Mucosa of rectum (tissue), 2 donors: ENCODE data around the gene UBE2L3.
"Not testable (repeated sequence)": the region's sequence is repeated elsewhere in the genome, so short reads cannot be mapped to it uniquely, and the experiment has no call there.

Source experiments
- H3K27ac ChIP-seq, 2 donors: one replicate each; pipeline ENCODE4 v1.7.0; 2013; ENCODE audit warnings: inconsistent platforms in 2 of 2, low read depth in 2 of 2, low read length in 2 of 2
- H3K27me3 ChIP-seq, 2 donors: one replicate each; pipeline ENCODE4 v1.7.0; 2013; ENCODE audit warnings: low read length in 2 of 2; ENCODE audit not compliant: control insufficient read depth in 2 of 2, insufficient read depth in 2 of 2
- H3K36me3 ChIP-seq, 2 donors: one replicate each; pipeline ENCODE4 v1.7.0; 2013; ENCODE audit warnings: low read length in 2 of 2; ENCODE audit not compliant: control insufficient read depth in 2 of 2, insufficient read depth in 2 of 2
- H3K4me1 ChIP-seq, 2 donors: one replicate each; pipeline ENCODE4 v1.7.0; 2013; ENCODE audit warnings: low read length in 2 of 2, mild to moderate bottlenecking in 1 of 2; ENCODE audit not compliant: control insufficient read depth in 2 of 2, insufficient read depth in 2 of 2
- H3K4me3 ChIP-seq, 2 donors: one replicate each; pipeline ENCODE4 v1.7.0; 2013; ENCODE audit warnings: low read length in 2 of 2
- H3K9ac ChIP-seq, 2 donors: one replicate each; pipeline ENCODE4 v1.7.0; 2013; ENCODE audit warnings: low read length in 2 of 2, low read depth in 1 of 2, mild to moderate bottlenecking in 1 of 2
- H3K9me3 ChIP-seq, 2 donors: one replicate each; pipeline ENCODE4 v1.7.0; 2013; ENCODE audit warnings: low read length in 2 of 2; ENCODE audit not compliant: control insufficient read depth in 2 of 2
- donor health status: healthy.
- donor health status: Normal muscosa, but diverticular disease.

UBE2L3 gene

DNA sequence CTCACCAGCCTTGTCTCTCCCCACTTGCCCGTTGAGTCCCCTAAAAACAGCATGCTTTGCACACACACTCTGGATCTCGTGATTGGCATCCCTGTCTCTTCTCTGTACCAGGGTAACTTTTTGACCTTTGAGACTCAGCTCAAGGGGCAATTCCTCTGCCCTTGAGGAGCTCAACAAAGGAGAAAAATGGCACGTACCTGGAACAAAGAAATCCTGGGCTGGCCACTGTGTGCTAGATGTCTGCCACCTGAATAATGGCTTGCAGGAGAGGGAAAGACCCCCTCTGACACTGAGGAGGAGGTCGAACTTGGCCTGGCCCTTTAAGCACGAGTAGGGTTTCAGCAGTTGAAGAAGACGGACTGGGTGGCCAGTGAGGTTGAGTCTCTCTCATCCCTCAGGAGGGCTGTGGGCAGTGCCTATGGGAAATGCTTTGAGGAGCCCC is 5.8 kb downstream of the UBE2L3 start:
- Histone ChIP-seq H3K4me3 (no peak overlapping the region), H3K9ac (no peak overlapping the region), H3K4me1 (peaks cover 33 to 42% of the 10 kb centered on the region in 2 donors), H3K36me3 (no peaks in the 10 kb centered on the region), H3K9me3 (no peaks in the 10 kb centered on the region), H3K27ac (no peak overlapping the region), H3K27me3 (no peaks in the 10 kb centered on the region)

DNA sequence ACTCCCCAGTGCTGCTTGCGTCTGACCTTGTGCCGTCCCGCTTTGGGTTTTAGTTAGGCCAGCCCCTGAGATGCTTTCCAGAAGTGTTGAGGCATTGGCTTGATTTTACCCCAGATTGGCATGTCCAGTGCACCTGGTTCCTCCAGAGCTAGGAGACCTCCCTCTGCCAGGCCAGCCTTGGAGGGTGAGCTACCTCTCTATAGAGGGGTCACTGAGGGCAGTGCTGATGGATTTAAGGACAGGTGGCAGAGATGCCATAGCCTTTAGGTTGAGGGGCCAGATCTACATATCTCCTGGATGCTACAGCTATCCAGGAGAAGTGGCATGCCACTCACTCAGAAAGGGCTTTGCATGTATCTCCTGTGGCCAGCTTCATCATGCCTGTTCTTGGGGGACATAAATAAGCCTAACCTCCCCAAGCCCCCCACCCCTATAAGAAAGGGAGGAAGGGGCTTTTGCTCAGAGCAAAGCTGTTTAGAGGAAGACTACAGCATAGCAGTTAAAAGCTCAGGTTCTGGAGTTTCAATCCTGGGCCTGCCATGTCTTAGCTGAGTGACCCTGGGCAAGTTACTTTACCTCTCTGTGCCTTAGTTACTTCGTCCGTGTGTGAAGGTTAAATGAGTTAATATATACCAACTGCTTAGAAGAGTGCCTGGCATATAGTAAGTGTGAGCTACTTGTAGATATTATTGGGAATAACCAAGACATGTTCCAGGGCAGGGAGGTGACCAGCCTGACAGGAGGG is 6.4 kb downstream of the UBE2L3 start:
- peaks cover 31 to 43% of the 10 kb centered on the region in 2 donors for H3K4me1 ChIP-seq
- H3K9ac ChIP-seq, result no peak overlapping the region
- H3K36me3 ChIP-seq, result no peaks in the 10 kb centered on the region
- no peak overlapping the region for H3K27ac ChIP-seq
- H3K4me3 ChIP-seq, result no peak overlapping the region
- H3K27me3 ChIP-seq, result no peaks in the 10 kb centered on the region
- no peaks in the 10 kb centered on the region for H3K9me3 ChIP-seq

DNA sequence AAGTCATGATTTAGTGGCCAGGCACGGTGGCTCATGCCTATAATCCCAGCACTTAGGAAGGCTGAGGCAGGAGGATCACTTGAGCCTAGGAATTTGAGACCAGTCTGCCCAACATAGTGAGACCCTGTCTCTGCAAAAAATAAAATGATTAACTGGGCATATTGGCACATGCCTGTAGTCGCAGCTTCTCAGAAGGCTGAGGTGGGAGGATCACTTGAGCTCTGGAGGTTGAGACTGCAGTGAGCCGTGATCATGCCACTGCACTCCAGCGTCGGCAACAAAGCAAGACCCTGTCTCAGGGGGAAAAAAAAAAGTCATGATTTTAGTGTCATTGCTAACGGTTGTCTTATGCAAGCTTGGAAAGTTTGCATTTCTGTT is 11.9 kb downstream of the UBE2L3 start:
- Histone ChIP-seq H3K36me3 (peaks cover 0 to 3% of the 10 kb centered on the region in 2 donors), H3K27me3 (no peaks in the 10 kb centered on the region)

DNA sequence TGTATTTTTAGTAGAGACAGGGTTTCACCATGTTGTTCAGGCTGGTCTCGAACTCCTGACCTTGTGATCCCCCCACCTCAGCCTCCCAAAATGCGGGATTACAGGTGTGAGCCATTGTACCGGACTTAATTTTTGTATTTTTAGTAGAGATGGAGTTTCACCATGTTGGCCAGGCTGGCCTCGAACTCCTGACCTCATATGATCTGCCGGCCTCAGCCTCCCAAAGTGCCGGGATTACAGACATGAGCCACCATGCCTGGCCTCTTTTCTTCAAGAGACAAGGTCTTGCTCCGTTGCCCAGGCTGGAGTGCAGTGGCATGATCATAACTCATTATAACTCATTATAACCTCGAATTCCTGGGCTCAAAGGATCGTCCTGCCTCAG is 13.1 kb downstream of the UBE2L3 start:
- not testable (repeated sequence) for H3K36me3 ChIP-seq, H3K27me3 ChIP-seq, H3K27ac ChIP-seq, H3K9me3 ChIP-seq, H3K9ac ChIP-seq, H3K4me3 ChIP-seq
- peaks cover 8 to 10% of the 10 kb centered on the region in 2 donors for H3K4me1 ChIP-seq

More for the DNA sequence above, 11.9 kb downstream of the UBE2L3 start:
- no peak overlapping the region for H3K4me3 ChIP-seq
- H3K9ac ChIP-seq, result no peak overlapping the region
- no peaks in the 10 kb centered on the region for H3K9me3 ChIP-seq
- no peak overlapping the region for H3K27ac ChIP-seq
- peaks cover 8 to 11% of the 10 kb centered on the region in 2 donors for H3K4me1 ChIP-seq

DNA sequence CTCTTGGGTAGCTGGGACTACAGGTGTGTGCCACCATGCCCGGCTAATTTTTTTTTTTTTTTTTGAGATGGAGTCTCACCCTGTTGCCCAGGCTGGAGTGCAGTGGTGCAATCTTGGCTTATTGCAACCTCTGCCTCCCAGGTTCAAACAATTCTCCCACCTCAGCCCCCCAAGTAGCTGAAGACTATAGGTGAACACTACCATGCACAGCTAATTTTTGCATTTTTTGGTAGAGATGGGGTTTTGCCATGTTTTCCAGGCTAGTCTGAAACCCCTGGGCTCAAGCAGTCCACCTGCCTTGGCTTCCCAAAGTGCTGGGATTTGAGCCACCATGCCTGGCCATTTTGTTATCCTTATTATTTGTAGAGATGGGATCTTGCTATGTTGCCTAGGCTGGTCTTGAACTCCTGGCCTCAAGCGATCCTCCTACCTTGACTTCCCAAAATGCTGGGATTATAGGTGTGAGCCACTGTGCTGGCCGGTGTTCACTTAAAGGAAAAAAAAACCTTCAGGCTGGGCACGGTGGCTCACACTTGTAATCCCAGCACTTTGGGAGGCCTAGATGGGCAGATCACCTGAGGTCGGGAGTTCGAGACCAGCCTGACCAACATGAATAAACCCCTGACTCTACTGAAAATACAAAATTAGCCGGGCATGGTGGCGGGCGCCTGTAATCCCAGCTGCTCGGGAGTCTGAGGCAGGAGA is 13.6 kb downstream of the UBE2L3 start:
- peaks cover 8 to 10% of the 10 kb centered on the region in 2 donors for H3K4me1 ChIP-seq
- H3K27me3 ChIP-seq, H3K4me3 ChIP-seq, H3K27ac ChIP-seq, H3K9me3 ChIP-seq, H3K36me3 ChIP-seq, H3K9ac ChIP-seq: not testable (repeated sequence)

DNA sequence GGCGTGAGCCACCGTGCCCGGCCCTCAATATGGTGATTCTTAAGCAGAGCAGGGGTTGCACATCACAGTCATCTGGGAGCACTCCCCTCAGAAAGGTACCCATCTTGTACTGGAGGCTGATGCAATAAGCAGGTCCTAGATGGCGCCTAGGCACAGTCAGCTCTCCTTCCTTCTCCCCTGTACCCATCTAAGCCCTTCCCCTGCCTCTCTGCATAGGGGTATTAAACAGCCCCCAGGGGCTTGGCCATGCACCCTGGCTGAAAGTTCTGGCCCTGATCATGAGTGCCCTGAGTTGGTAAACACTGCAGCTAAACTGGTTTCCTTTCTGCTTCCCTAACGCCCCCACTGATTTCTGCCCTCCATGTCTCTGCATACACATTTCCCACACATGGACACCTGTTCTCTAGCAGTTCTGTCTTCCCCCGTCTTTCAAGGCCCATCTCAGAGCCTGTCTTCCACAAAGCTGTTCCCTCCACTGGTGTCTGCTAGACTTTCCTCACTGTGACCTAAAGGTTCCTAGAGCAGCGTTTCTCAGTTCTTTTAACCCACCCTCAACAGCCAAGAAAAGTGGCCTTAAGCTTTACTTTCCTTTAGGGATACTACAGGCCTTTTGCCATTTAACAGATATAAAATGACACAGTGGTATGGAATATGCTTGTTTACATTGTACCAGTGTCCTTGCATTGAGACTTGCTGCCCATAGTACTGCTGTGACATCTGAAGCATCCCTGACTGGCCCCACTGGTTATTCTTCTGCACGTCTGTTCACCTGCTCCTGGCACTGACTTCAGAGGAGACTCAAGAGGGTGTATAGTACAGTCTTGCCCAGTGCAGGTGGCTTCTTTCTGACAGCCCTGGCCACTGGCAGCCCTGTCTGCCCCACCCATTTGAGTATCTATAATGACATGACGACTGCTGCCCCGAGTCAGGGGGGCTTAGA is 15.6 kb downstream of the UBE2L3 start:
- peaks cover 6 to 11% of the 10 kb centered on the region in 2 donors for H3K4me1 ChIP-seq
- no peak overlapping the region for H3K4me3 ChIP-seq
- no peaks in the 10 kb centered on the region for H3K27me3 ChIP-seq
- peaks cover 0 to 7% of the 10 kb centered on the region in 2 donors for H3K36me3 ChIP-seq
- H3K27ac ChIP-seq, result no peak overlapping the region
- no peak overlapping the region for H3K9ac ChIP-seq
- H3K9me3 ChIP-seq, result no peaks in the 10 kb centered on the region

DNA sequence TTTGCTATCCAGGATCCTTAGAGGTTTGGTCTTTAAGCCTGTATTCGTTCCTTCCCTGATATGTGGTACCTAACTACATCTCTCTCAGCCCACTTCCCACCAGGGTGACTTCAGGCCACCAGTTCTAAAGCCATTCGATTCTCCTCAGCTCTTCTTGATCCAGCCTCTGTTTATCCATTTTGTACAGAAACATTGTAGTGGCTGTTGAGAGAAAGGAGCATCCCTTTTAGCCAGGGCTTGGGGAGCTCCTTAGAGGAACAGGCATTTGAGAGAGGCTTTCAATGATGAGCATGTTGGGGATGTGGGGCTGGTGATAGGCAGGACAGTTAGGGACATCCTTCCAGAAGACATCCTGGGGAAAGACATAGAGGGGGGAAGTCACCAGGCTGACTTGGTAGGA is 17.9 kb downstream of the UBE2L3 start:
- Histone ChIP-seq H3K4me3 (no peak overlapping the region), H3K36me3 (peaks cover 0 to 13% of the 10 kb centered on the region in 2 donors), H3K9ac (no peak overlapping the region), H3K4me1 (peaks cover 0 to 6% of the 10 kb centered on the region in 2 donors), H3K27ac (no peak overlapping the region), H3K9me3 (no peaks in the 10 kb centered on the region), H3K27me3 (no peaks in the 10 kb centered on the region)

DNA sequence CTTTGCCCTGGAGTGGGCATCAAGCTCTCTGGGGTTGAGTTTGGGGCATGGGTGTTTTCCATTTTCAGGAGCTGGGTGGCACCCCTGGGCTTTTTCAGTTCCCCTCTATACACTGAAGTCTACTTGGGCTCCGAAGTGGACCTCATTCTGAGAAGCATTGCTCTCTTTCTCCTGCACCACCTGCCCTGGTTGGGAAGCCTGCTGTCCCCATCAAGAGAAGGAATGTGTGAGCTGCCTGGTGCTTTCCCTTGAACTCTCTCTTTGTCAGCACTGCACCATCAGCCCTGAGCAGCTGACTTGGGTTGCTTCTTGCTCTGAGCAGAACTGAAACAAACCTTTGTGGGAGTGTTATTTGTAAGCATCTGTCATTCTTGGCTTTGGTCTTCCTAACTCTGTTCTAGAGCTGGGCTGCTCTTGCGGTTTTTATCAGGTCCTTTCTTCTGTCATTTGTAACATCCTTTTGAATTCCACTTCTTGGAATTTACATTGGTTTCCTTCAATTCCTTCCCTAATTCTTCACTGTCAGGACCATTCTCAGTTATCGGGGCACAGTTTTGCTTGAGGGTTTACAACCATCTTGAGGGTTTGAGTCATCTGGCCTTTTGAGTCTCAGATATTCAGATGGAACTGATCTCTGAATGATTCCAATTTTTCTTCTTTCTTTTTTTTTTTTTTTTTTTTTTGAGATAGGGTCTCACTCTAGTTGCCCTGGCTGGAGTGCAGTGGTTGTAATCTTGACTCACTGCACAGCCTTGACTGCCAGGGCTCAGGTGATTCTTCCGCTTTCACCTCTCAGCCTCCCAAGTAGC is 20.5 kb downstream of the UBE2L3 start:
- Histone ChIP-seq H3K9ac (no peak overlapping the region), H3K4me1 (peaks cover 2 to 6% of the 10 kb centered on the region in 2 donors), H3K27me3 (no peaks in the 10 kb centered on the region), H3K36me3 (peaks cover 4 to 17% of the 10 kb centered on the region in 2 donors), H3K4me3 (no peak overlapping the region), H3K9me3 (no peaks in the 10 kb centered on the region), H3K27ac (peak overlapping the region in 1 of 2 donors; percentile 5)

DNA sequence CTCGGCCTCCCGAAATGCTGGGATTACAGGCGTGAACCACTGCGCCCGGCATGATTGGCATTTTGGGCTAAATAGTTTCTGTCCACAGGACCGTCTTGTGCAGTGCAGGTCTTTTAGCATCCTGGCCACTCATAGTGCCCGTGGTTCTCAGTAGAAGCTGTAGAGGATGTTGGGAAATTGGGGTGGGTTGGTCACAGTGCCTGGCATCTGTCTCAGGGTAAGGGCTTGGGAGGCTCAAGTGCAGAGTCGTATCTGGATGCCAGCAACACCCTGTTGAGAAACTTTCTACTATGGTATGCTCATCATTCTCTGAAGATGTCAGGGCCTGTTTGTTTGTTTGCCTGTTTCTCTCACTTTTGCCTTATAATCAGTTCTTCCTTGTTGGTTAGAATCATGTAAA is 21.9 kb downstream of the UBE2L3 start:
- no peak overlapping the region for H3K27ac ChIP-seq
- H3K9ac ChIP-seq, result no peak overlapping the region
- H3K4me3 ChIP-seq, result no peak overlapping the region
- H3K36me3 ChIP-seq, result peaks cover 17 to 28% of the 10 kb centered on the region in 2 donors
- H3K4me1 ChIP-seq, result peaks cover 2 to 6% of the 10 kb centered on the region in 2 donors
- H3K9me3 ChIP-seq, result no peaks in the 10 kb centered on the region
- no peaks in the 10 kb centered on the region for H3K27me3 ChIP-seq
